OCI-LY7 (cell line): Measurements from ENCODE around the gene SFSWAP. TPM values are rescaled to one million over a fixed set of nuclear protein-coding genes. Genes with fewer than 3 reads are reported as not detected.
"Not testable (repeated sequence)": the region's sequence is repeated elsewhere in the genome, so short reads cannot be mapped to it uniquely, and the experiment has no call there.

Source experiments
- BruUV-seq: library from RNA; stranded (reverse); fragments of 400-500 nt; replicated peaks from 2 replicates; lab custom pipeline; 2021; lab: Mats Ljungman, UMichigan
- CTCF ChIA-PET: fragments of 300-600 bp; sonication (Branson Sonifier 250); formaldehyde crosslinking; loops from one replicate; lab custom pipeline; 2022; ENCODE audit warnings: antibody characterized with exemption; ENCODE audit not compliant: unreplicated experiment; lab: Charles Lee
- POLR2A ChIA-PET: fragments of 300-600 bp; sonication (Branson Sonifier 250); formaldehyde crosslinking; loops from one replicate; lab custom pipeline; 2022; ENCODE audit warnings: antibody characterized with exemption; lab: Charles Lee
- DNase-seq: peaks from one replicate; pipeline ENCODE4 v3.0.0-alpha.2; 2015; ENCODE audit warnings: low spot score
- H2AFZ ChIP-seq: fragments of 200-600 bp; sonication (generic), shearing (Covaris generic); 2 replicates; pipeline ENCODE4 v1.6.1; 2014; ENCODE audit warnings: mild to moderate bottlenecking, antibody characterized with exemption, low read length, moderate library complexity
- H3K27ac ChIP-seq: fragments of 200-600 bp; sonication (generic); 2 replicates; pipeline ENCODE4 v1.5.1; 2014; ENCODE audit warnings: mixed run types, low read depth, mild to moderate bottlenecking, moderate library complexity, low read length, inconsistent platforms; ENCODE audit not compliant: poor library complexity, severe bottlenecking
- H3K36me3 ChIP-seq: fragments of 200-600 bp; sonication (generic); 2 replicates; pipeline ENCODE4 v1.6.1; 2014; ENCODE audit warnings: mild to moderate bottlenecking, antibody characterized with exemption, low read length, moderate library complexity, mixed read lengths; ENCODE audit not compliant: insufficient read depth
- H3K4me1 ChIP-seq: fragments of 200-600 bp; sonication (generic); 2 replicates; pipeline ENCODE4 v1.5.1; 2014; ENCODE audit warnings: mild to moderate bottlenecking, low read length; ENCODE audit not compliant: insufficient read depth, poor library complexity, severe bottlenecking
- H3K4me2 ChIP-seq: fragments of 200-600 bp; sonication (generic); 2 replicates; pipeline ENCODE4 v1.6.1; 2014; ENCODE audit warnings: mild to moderate bottlenecking, low read length
- H3K4me3 ChIP-seq: fragments of 200-600 bp; sonication (generic); 2 replicates; pipeline ENCODE4 v1.5.1; 2014; ENCODE audit warnings: mild to moderate bottlenecking, low read depth, low read length; ENCODE audit not compliant: poor library complexity, severe bottlenecking
- H3K79me2 ChIP-seq: fragments of 200-600 bp; sonication (generic); 2 replicates; pipeline ENCODE4 v1.6.1; 2016; ENCODE audit warnings: low read depth, mild to moderate bottlenecking, low read length, moderate library complexity, mixed read lengths; ENCODE audit not compliant: insufficient read depth
- H3K9me2 ChIP-seq: fragments of 200-600 bp; sonication (generic); 2 replicates; pipeline ENCODE4 v1.6.1; 2016; ENCODE audit warnings: mild to moderate bottlenecking, low read length, mixed read lengths; ENCODE audit not compliant: insufficient read depth
- H3K9me3 ChIP-seq: fragments of 200-600 bp; sonication (generic); 2 replicates; pipeline ENCODE4 v1.6.1; 2014; ENCODE audit warnings: mild to moderate bottlenecking, mixed run types, low read length, mixed read lengths
- H4K20me1 ChIP-seq: fragments of 200-600 bp; sonication (generic); 2 replicates; pipeline ENCODE4 v1.6.1; 2014; ENCODE audit warnings: mild to moderate bottlenecking, antibody characterized with exemption, low read length, moderate library complexity, mixed read lengths; ENCODE audit not compliant: insufficient read depth
- EZH2phosphoT487 ChIP-seq: fragments of 200-600 bp; sonication (generic); IDR thresholded peaks from 2 replicates; pipeline ENCODE4 v1.6.1; 2018; ENCODE audit warnings: low read depth, borderline replicate concordance, mild to moderate bottlenecking, mixed run types, antibody characterized with exemption, low read length, moderate library complexity, mixed read lengths
- intact Hi-C: fragments of 100-400 bp; cut with micrococcal nuclease; formaldehyde crosslinking; loops from one replicate; pipeline ENCODE4 v1.10.0; 2022; ENCODE audit not compliant: unreplicated experiment
- total RNA-seq, 2 experiments: library from RNA; depleted of rRNA in 1 of 2; stranded (reverse); fragments of >200 nt in 1 of 2; shearing (Covaris generic) in 1 of 2; gene quantifications; 2 replicates each; pipeline ENCODE4 v1.2.3, GENCODE V29; 2014 to 2022
- TF ChIP-seq, protein P1 (sequence below): fragments of 200-600 bp; sonication (generic); conservative IDR thresholded peaks from 2 replicates; pipeline ENCODE4 v1.5.1; 2014; ENCODE audit warnings: mild to moderate bottlenecking, antibody characterized with exemption, low read length, moderate library complexity, mixed read lengths

SFSWAP gene
- total RNA-seq, 2 experiments from 2014 or later = 54.0 to 87.1 TPM

DNA sequence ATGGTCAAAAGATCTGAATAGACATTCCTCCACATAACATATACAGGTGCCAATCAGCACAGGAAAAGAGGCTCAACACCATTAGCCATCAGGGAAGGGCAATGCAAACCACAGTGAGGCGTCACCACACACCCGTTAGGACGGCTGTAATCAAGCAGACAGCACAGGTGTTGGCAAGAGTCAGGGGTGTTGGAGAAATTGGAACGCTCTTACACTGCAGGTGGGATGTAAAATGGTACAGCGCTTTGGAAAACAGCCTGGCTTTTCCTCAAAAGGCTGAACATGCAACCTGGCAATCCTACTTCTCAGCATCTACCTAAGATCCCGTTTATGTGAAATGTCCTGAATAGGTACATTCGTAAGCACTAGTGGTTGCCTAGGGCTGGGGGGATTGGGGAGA, 95.8 kb downstream of the SFSWAP start:
- Histone ChIP-seq H2AFZ (no peak overlapping the region), H3K9me3 (no peaks in the 10 kb centered on the region), H4K20me1 (no peaks in the 10 kb centered on the region), H3K36me3 (peaks cover 13% of the 10 kb centered on the region), H3K9me2 (no peaks in the 10 kb centered on the region), H3K4me3 (no peak overlapping the region), H3K4me2 (no peak overlapping the region), H3K27ac (no peak overlapping the region), H3K79me2 (no peaks in the 10 kb centered on the region), H3K4me1 (peaks cover 4% of the 10 kb centered on the region)
- TF ChIP-seq EZH2phosphoT487 = no peak
- TF ChIP-seq, protein P1, sequence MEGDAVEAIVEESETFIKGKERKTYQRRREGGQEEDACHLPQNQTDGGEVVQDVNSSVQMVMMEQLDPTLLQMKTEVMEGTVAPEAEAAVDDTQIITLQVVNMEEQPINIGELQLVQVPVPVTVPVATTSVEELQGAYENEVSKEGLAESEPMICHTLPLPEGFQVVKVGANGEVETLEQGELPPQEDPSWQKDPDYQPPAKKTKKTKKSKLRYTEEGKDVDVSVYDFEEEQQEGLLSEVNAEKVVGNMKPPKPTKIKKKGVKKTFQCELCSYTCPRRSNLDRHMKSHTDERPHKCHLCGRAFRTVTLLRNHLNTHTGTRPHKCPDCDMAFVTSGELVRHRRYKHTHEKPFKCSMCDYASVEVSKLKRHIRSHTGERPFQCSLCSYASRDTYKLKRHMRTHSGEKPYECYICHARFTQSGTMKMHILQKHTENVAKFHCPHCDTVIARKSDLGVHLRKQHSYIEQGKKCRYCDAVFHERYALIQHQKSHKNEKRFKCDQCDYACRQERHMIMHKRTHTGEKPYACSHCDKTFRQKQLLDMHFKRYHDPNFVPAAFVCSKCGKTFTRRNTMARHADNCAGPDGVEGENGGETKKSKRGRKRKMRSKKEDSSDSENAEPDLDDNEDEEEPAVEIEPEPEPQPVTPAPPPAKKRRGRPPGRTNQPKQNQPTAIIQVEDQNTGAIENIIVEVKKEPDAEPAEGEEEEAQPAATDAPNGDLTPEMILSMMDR = no peak
- intact Hi-C loops = no loop called here
- POLR2A ChIA-PET = interaction anchor here (0.5 kb wide), 1 partner anchor 167 kb away, joined by 5 read pairs; no protein-coding TSS in a partner anchor
- no peak for DNase-seq
- BruUV-seq = no TSS peak
- CTCF ChIA-PET = no interaction called here

DNA sequence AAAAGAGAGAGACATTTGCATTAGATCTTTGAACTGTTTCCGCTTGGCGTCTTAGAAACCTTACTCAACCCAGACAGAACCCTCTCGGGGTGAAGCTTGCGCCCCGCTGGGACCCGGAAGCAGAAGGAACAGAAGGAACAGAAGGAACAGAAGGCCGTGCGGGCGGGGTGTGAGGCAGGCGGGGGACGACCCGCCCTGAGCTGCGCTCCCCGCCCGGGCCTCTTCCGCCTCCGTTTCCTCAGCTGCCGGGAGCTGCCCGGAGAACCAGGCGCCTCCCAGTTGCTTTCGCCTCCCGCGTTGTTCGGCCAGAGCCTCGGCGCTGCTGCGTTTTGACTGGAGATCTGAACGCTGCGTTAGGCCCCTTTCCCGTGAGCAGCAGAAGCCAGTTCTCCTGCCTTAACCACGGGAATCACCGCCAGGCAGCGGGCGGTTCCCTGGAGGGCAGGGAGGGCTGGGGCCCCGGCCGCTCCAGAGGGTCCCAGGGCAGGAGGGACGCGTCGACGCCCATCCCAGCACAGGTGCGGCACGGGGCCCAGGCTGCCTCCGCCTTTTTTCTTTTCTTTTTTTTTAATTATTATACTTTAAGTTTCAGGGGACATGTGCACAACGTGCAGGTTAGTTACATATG, 98.0 kb downstream of the SFSWAP start:
- Histone ChIP-seq H4K20me1 (no peaks in the 10 kb centered on the region), H2AFZ (peak overlapping the region; percentile 80), H3K36me3 (no peaks in the 10 kb centered on the region), H3K27ac (no peak overlapping the region), H3K79me2 (no peaks in the 10 kb centered on the region), H3K4me1 (peaks cover 4% of the 10 kb centered on the region), H3K9me2 (no peaks in the 10 kb centered on the region), H3K4me2 (peak overlapping the region; percentile 32; the same call in 1 of the 2 replicates), H3K9me3 (peaks cover 12% of the 10 kb centered on the region; the same call in 1 of the 2 replicates), H3K4me3 (peak overlapping the region; percentile 49)
- CTCF ChIA-PET = no interaction called here
- no TSS peak for BruUV-seq
- DNase-seq = peak; percentile 47
- TF ChIP-seq, protein P1 = no peak
- no peak for TF ChIP-seq EZH2phosphoT487
- intact Hi-C loops = no loop called here
- POLR2A ChIA-PET = no interaction called here

DNA sequence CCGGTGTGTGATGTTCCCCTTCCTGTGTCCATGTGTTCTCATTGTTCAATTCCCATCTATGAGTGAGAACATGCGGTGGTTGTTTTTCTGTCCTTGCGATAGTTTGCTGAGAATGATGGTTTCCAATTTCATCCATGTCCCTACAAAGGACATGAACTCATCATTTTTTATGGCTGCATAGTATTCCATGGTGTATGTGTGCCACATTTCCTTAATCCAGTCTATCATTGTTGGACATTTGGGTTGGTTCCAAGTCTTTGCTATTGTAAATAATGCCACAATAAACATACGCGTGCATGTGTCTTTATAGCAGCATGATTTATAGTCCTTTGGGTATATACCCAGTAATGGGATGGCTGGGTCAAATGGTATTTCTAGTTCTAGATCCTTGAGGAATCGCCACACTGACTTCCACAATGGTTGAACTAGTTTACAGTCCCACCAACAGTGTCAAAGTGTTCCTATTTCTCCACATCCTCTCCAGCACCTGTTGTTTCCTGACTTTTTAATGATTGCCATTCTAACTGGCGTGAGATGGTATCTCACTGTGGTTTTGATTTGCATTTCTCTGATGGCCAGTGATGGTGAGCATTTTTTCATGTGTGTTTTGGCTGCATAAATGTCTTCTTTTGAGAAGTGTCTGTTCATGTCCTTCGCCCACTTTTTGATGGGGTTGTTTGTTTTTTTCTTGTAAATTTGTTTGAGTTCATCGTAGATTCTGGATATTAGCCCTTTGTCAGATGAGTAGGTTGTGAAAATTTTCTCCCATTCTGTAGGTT, 98.8 kb downstream of the SFSWAP start:
- H3K4me2 ChIP-seq, POLR2A ChIA-PET, intact Hi-C loops: not testable (repeated sequence)

More for the DNA sequence above, 98.8 kb downstream of the SFSWAP start:
- H4K20me1 ChIP-seq, H3K4me3 ChIP-seq, H3K79me2 ChIP-seq, CTCF ChIA-PET, BruUV-seq, DNase-seq, H3K4me1 ChIP-seq, H3K36me3 ChIP-seq, H2AFZ ChIP-seq, H3K9me2 ChIP-seq, H3K27ac ChIP-seq: not testable (repeated sequence)
- peaks cover 16% of the 10 kb centered on the region; the same call in 1 of the 2 replicates for H3K9me3 ChIP-seq
